Fibroblast of lung (primary cell): ENCODE results near the gene TCF15. TPM values are rescaled to one million over a fixed set of nuclear protein-coding genes. Genes with fewer than 3 reads are reported as not detected.

Source experiments
- DNase-seq, 2 donors: peaks; one replicate each; pipeline versions ENCODE4 v3.0.0 to v3.0.0-alpha.2; 2010; ENCODE audit warnings: low read depth in 2 of 2
- H2AFZ ChIP-seq: 2 replicates; pipeline ENCODE4 v1.5.1; 2012; ENCODE audit warnings: low read length, control low read depth, inconsistent platforms
- H3K27ac ChIP-seq: 2 replicates; pipeline ENCODE4 v1.5.1; 2011; ENCODE audit warnings: low read length, control low read depth; ENCODE audit not compliant: insufficient read depth
- H3K27me3 ChIP-seq: 2 replicates; pipeline ENCODE4 v1.5.1; 2011; ENCODE audit warnings: mild to moderate bottlenecking, low read length; ENCODE audit not compliant: control insufficient read depth, insufficient read depth
- H3K36me3 ChIP-seq: 2 replicates; pipeline ENCODE4 v1.5.1; 2011; ENCODE audit warnings: low read length; ENCODE audit not compliant: control insufficient read depth, insufficient read depth
- H3K4me1 ChIP-seq: 2 replicates; pipeline ENCODE4 v1.5.1; 2011; ENCODE audit warnings: low read length; ENCODE audit not compliant: control insufficient read depth, insufficient read depth; ENCODE audit errors: extremely low read depth
- H3K4me2 ChIP-seq: 2 replicates; pipeline ENCODE4 v1.5.1; 2011; ENCODE audit warnings: low read length, control low read depth; ENCODE audit not compliant: insufficient read depth; ENCODE audit errors: extremely low read depth
- H3K4me3 ChIP-seq, 4 experiments: fragments of 200-600 bp in 1 of 4; sonication (generic) in 1 of 4; replicated peaks in 1 of 4; 2 replicates each; pipeline ENCODE4 v1.5.1; 2011 to 2016; ENCODE audit warnings: low read length in 4 of 4, low read depth in 3 of 4, mild to moderate bottlenecking in 3 of 4, control low read depth in 2 of 4, inconsistent platforms in 1 of 4, mixed read lengths in 1 of 4; ENCODE audit not compliant: insufficient read depth in 1 of 4; ENCODE audit errors: control extremely low read depth in 1 of 4
- H3K79me2 ChIP-seq: 2 replicates; pipeline ENCODE4 v1.5.1; 2012; ENCODE audit warnings: mild to moderate bottlenecking, low read length, inconsistent platforms; ENCODE audit not compliant: control insufficient read depth, insufficient read depth
- H3K9ac ChIP-seq: 2 replicates; pipeline ENCODE4 v1.5.1; 2011; ENCODE audit warnings: mild to moderate bottlenecking, low read length, control low read depth; ENCODE audit not compliant: insufficient read depth
- H3K9me3 ChIP-seq: 2 replicates; pipeline ENCODE4 v1.5.1; 2012; ENCODE audit warnings: low read depth, low read length; ENCODE audit not compliant: control insufficient read depth, insufficient read depth
- H4K20me1 ChIP-seq: 2 replicates; pipeline ENCODE4 v1.5.1; 2011; ENCODE audit warnings: low read length; ENCODE audit not compliant: control insufficient read depth, insufficient read depth; ENCODE audit errors: extremely low read depth
- CTCF ChIP-seq, 2 donors: IDR thresholded peaks in 1 of 2; conservative IDR thresholded peaks in 1 of 2; 1 replicate in 1 of 2; 2 replicates in 1 of 2; pipeline ENCODE4 v1.5.1; 2011 to 2012; ENCODE audit warnings: low read length in 2 of 2, control low read depth in 1 of 2, inconsistent platforms in 1 of 2, low read depth in 1 of 2, mild to moderate bottlenecking in 1 of 2
- EZH2 ChIP-seq: IDR thresholded peaks from 2 replicates; pipeline ENCODE4 v1.5.1; 2012; ENCODE audit warnings: low read length, control low read depth, mild to moderate bottlenecking; ENCODE audit errors: missing control alignments
- polyA plus RNA-seq, 2 donors: library from polyadenylated mRNA; depleted of rRNA in 1 of 2; stranded (reverse) in 1 of 2; unstranded in 1 of 2; fragments of >200 nt; gene quantifications; 2 replicates each; pipeline ENCODE4 v1.2.1, GENCODE V29; 2011 to 2012; ENCODE audit warnings: missing spikeins in 1 of 2
- total RNA-seq: library from RNA; depleted of rRNA; stranded (reverse); fragments of >200 nt; gene quantifications from 2 replicates; pipeline ENCODE4 v1.2.1, GENCODE V29; 2014

Gene TCF15
- total and polyA plus RNA-seq, 2 donors (not counting 1 experiment from before 2014, with no cell fraction given), result not detected

GRCh38 chr20:603116-603640 is 6.9 kb downstream of the TCF15 start:
- DNase-seq, result no peak
- no peaks in the 10 kb centered on the region for H3K4me1 ChIP-seq
- H3K9ac ChIP-seq, result no peak overlapping the region
- H3K27me3 ChIP-seq, result peaks cover 8% of the 10 kb centered on the region
- TF ChIP-seq EZH2 (no peak), CTCF (conservative IDR thresholded peaks at IDR 0.05 in 1 of 2, IDR thresholded peaks at IDR 0.05 in 1 of 2; ENCODE audit: low read depth in 1 of 2, low read length in 2 of 2) (no peak)
- H3K36me3 ChIP-seq, result no peaks in the 10 kb centered on the region
- H2AFZ ChIP-seq, result no peak overlapping the region
- H3K9me3 ChIP-seq, result no peaks in the 10 kb centered on the region
- no peaks in the 10 kb centered on the region for H3K79me2 ChIP-seq
- no peak overlapping the region for H3K27ac ChIP-seq
- H3K4me2 ChIP-seq, result no peak overlapping the region
- no peak overlapping the region for H3K4me3 ChIP-seq
- H4K20me1 ChIP-seq, result no peaks in the 10 kb centered on the region

GRCh38 chr20:602111-602970 is 7.8 kb downstream of the TCF15 start:
- no peaks in the 10 kb centered on the region for H4K20me1 ChIP-seq
- H2AFZ ChIP-seq, result no peak overlapping the region
- H3K79me2 ChIP-seq, result no peaks in the 10 kb centered on the region
- H3K4me2 ChIP-seq, result no peak overlapping the region
- no peak overlapping the region for H3K9ac ChIP-seq
- TF ChIP-seq CTCF (conservative IDR thresholded peaks at IDR 0.05 in 1 of 2, IDR thresholded peaks at IDR 0.05 in 1 of 2; ENCODE audit: low read depth in 1 of 2, low read length in 2 of 2) (no peak), EZH2 (no peak)
- H3K27ac ChIP-seq, result no peak overlapping the region
- H3K36me3 ChIP-seq, result no peaks in the 10 kb centered on the region
- no peaks in the 10 kb centered on the region for H3K4me1 ChIP-seq
- no peak overlapping the region for H3K4me3 ChIP-seq
- H3K9me3 ChIP-seq, result no peaks in the 10 kb centered on the region
- no peak for DNase-seq
- peaks cover 4% of the 10 kb centered on the region for H3K27me3 ChIP-seq

GRCh38 chr20:600736-601135 is 9.4 kb downstream of the TCF15 start:
- no peak overlapping the region for H3K4me3 ChIP-seq
- DNase-seq, result no peak
- no peak overlapping the region for H3K27ac ChIP-seq
- no peaks in the 10 kb centered on the region for H4K20me1 ChIP-seq
- H3K4me2 ChIP-seq, result no peak overlapping the region
- peaks cover 4% of the 10 kb centered on the region for H3K27me3 ChIP-seq
- no peaks in the 10 kb centered on the region for H3K4me1 ChIP-seq
- H3K9me3 ChIP-seq, result no peaks in the 10 kb centered on the region
- no peak overlapping the region for H2AFZ ChIP-seq
- no peaks in the 10 kb centered on the region for H3K79me2 ChIP-seq
- no peak overlapping the region for H3K9ac ChIP-seq
- no peak for TF ChIP-seq CTCF (conservative IDR thresholded peaks at IDR 0.05 in 1 of 2, IDR thresholded peaks at IDR 0.05 in 1 of 2; ENCODE audit: low read depth in 1 of 2, low read length in 2 of 2)
- no peak for TF ChIP-seq EZH2
- H3K36me3 ChIP-seq, result no peaks in the 10 kb centered on the region
